T-helper 1 cell (primary cell): ENCODE results near the gene COQ10B.
"Not testable (repeated sequence)": the region's sequence is repeated elsewhere in the genome, so short reads cannot be mapped to it uniquely, and the experiment has no call there.

Experiments
- DNase-seq, 5 donors: peaks; one replicate each; pipeline ENCODE4 v3.0.0-alpha.2; 2012 to 2020
- total RNA-seq, 4 donors: gene quantifications; one replicate each; lab custom pipeline; 2026; lab: John Stamatoyannopoulos, UW

Gene COQ10B
- total RNA-seq: 42.0 to 86.8 (median 58.5) reads per million in 4 donors

DNA sequence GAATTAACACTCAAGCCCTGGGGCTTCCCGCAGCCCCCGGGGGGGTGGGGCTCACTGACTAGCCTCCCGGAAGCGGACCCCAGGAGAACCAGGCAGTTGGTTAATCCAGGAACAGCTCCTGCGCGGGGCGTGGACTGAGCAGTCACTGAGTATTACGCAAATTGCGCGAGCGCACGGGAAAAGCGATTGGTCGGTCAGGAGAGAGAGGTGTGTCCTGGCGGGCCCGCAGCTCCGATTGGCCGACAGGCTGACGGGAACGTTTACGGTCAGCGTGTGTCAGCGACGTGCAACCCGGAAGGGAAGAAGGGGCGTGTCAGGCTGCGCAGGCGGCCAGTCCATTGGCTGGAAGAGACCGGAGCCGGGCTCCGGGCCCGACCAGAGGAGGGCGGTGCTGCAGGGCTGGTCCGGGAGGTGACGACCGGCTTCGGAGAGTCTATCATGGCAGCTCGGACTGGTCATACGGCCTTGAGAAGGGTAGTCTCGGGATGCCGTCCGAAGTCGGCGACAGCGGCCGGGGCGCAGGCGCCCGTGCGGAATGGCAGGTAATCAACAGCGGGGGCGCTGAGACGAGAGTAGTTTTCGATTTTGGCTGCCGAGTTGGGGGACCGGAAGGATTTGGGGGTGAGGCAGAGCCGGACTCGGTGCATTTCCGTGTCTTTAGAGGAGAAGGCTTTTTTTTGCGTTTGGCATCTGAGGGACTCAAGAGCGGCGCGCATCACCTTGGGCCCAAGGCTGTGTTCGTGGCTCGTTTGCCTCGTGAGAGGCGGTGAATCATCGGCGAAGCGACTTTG lies at the start of gene COQ10B:
Gene COQ10B (plus strand): TSS at position 430 of the 791 bp plus-strand sequence. CDS start 9 bp downstream, at position 439.
- DNase-seq: peak; percentile 98 to 100 (median 99)

DNA sequence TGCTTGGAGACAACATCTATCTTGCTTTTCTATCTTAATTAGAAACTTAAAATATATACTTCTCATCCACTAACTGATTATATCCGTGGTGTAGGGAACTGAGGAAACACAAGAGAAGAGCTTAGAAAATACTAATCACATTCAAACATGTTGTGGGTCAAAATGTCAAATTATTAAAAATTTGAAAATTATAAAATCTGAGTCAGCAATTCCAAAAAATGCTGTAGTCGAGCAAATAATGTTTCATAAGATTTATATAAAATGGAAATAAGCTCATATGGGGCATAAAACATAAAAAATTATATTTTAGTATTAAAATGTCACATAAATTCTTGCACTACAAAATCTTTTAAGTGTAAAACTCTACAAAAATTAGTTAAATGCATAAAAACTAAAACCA lies 47.8 kb upstream of the COQ10B start:
- DNase-seq: no peak

DNA sequence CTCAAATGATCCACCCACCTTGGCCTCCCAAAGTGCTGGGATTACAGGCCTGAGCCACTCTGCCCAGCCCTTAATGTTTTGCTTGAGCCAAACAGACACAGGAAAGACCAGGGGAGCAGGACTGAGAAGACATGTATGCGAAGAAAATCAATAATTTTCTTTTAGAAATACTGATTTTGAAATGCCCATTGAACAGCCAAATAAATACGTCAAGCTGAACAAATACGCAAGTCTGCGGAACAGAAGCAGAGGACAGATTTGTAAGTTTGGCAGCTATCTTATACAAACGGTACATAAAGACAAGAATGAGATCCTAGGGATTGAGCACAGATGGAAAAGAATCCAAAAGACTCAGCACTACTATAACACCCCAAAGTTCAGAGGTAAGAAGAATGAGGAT lies 39.3 kb upstream of the COQ10B start:
- DNase-seq: no peak

DNA sequence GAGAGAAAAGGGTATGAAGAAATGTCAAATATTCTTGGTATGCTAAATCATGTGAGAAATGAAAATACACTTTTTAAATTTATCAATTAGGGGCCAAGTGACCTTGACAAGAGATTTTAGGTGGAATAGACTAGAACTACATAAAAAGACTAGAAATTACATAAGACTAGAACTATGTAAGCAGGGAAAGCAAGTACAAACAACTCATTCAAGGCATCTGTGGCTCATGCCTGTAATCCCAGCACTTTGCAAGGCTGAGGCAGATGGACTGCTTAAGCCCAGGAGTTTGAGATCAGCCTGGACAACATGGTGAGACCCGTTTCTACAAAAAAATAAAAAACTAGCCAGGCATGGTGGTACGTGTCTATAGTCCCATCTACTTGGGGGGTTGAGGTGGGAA lies 38.8 kb upstream of the COQ10B start:
- no peak for DNase-seq

DNA sequence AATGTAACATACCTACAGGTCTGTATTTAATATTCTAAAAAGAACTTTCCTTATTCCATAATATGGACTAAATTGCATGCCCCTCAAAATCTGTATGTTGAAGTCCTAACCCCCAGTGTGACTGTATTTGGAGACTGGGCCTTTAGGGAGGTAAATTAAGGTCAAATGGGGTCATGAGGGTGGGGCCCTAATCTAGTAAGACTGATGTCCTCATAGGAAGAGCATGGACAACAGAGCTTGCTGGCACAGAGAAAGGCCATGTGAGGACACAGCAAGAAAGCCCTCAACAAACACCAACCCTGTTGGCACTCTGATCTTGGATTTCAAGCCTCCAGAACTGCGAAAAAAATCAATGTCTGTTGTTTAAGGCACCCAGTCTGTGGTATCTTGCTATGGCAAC lies 37.1 kb upstream of the COQ10B start:
- no peak for DNase-seq

DNA sequence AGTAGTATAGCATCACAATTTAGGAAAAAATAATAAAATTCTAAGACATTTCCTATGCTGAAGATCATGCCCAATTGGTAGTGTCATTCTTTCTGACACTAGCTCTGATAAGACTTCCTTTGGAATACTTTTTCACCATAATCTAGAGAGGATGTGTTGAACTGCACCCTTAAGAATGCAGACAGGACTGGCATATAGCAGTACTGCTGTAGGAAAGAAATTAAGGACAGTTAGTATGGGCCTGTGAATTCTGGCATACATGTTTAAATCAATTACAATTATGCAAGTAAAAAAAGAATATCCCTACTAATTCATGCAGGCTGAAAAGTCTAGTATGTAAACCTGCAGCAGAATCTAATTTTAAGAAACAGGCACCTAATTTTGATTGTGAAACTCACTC lies 33.9 kb upstream of the COQ10B start:
- DNase-seq: no peak

DNA sequence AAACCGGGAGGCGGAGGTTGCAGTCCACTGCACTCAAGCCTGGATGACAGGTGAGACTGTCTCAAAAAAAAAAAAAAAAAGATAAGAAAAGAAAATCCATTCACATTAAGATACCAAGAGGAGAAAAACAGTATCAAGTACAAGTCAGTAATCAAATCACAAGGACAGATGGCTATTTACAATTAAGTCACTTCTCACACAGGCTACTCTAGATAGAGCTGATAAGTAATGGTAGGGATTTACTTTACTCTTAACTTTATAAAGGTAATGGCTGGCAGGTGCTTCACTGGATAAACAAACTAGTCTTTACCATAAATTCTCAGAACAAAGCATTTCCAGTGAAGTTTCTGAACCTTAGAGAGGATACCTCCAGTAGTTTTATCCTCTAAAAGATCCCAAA lies 30.0 kb upstream of the COQ10B start:
- no peak for DNase-seq

DNA sequence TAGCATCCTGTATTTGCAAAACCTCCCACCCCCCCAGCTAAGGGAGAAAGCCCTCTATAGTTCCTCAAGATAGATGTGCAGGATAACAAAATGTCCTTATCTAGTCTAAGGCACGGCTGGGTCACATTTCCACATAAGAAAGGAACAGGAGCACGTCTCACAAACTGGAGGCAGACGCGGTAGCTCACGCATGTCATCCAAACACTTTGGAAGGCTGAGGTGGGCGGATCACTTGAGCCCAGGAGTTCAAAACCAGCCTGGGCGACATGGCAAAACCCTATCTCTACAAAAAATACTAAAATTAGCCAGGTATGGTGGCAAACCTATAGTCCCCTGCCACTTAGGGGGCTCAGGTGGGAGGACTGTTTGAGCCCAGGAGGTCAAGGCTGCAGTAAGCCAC lies 27.8 kb upstream of the COQ10B start:
- DNase-seq: no peak

DNA sequence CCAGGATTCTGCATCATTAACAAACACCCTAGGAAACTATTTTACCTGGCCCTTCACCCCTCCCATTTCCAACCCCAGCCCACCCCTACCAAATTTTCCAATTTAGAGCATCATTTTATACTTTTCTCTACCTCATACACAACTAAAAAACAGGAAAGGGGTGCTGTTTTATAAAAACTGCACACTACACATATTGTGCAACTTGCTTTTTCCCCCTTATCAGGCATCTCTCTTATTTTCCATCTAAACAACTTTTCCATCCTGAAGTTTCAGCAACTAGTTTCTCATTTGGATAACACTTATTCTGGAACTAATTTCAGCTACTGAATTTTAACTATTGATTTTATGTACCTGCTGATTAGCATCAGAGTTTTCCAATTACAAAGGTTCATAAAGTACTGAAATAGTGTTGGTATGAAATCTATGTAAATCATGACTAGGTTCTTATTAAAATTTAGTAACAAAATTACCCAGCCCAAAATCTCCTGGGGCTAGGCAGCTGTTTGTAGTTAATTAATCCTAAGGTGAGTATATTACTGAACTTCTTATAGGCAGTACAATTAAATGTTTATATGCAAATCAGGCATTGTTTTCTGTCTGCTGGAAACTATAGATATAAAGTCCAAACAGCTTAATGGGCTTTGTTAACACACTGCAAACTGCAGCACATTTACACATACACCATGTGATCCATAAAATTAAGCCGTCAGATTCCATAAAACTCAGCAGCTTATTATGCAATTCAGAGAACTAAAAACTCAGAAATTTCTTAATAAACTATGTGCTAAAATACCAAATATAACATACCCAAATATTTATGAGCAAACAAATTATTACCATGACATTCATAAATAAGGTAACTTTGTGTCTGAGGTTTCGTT lies 26.4 kb upstream of the COQ10B start:
- no peak for DNase-seq

DNA sequence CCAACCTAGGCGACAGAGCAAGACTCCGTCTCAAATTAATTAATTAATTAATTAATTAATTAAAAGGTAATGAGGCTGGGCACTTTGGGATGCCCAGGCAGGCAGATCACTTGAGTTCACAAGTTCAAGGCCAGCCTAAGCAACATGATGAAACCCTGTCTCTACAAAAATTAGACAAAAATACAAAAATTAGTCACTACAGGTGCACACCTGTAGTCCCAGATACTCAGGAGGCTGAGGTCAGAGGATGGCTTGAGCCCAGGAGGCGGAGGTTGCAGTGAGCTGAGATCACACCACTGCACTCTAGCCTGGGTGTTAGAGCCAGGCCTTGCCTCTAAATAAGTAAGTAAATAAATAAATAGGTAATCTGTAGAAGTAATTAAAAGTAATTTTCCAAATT lies 25.4 kb upstream of the COQ10B start:
- no peak for DNase-seq

DNA sequence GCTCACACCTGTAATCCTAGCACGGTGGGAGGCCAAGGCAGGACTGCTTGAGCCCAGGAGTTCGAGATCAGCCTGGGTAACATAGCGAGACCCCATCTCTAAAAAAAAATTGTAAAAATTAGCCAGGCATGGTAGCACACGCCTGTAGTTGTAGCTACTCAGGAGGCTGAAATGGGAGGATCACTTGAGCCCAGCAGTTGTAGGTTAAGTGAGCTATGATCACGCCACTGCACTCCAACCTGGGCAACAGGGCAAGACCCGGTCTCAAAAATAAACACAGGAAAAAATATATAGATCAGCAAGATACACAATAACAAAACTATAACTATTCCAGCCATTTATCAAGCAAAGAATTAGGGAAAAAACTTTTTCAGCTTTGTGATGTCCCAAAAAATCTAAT lies 21.5 kb upstream of the COQ10B start:
- no peak for DNase-seq

DNA sequence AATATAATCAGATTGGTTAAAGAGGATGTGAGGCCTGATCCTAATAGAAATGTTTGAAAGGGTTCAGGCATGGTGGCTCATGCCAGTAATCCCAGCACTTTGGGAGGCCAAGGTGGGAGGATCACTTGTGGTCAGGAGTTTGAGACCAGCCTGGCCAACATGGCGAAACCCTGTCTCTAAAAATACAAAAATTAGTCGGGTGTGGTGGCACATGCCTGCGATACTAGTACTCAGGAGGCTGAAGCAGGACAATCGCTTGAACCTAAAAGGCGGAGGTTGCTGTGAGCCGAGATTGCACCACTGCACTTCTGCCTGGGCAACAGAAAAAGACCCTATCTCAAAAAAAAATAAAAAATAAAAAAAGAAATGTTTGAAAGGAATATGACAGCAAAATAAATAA lies 20.8 kb upstream of the COQ10B start:
- not testable (repeated sequence) for DNase-seq

DNA sequence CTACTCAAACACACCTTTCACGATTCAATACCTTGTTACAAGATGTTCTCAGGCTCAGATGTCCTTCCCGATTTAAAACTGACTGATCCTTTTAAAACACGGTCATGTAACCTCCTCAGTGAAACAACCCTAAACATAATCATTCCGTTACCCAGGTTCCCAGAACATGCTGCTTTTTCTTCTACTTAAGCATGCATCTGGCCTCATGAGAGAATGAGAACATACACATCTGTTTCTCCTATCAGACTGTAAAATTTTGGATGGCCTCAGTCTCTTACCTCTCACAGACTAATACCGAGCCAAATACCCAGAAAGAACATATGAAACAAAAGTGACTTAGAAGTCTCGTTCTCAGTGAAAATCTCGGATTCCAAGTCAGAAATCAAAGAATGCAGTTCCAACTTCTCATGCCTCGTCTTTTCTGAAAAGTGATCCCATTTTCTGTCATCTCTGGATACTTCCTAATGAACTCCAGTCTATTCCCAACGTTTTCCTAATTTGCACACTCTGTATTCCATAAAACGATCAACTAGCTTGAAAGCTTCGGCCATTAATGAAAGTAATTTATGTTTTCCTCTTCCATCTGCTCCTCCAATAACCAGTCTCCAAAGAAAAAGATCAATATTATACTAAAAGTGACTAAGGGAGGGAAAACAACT lies 19.4 kb upstream of the COQ10B start:
- DNase-seq: peak in 1 of 5 donors; percentile 34

DNA sequence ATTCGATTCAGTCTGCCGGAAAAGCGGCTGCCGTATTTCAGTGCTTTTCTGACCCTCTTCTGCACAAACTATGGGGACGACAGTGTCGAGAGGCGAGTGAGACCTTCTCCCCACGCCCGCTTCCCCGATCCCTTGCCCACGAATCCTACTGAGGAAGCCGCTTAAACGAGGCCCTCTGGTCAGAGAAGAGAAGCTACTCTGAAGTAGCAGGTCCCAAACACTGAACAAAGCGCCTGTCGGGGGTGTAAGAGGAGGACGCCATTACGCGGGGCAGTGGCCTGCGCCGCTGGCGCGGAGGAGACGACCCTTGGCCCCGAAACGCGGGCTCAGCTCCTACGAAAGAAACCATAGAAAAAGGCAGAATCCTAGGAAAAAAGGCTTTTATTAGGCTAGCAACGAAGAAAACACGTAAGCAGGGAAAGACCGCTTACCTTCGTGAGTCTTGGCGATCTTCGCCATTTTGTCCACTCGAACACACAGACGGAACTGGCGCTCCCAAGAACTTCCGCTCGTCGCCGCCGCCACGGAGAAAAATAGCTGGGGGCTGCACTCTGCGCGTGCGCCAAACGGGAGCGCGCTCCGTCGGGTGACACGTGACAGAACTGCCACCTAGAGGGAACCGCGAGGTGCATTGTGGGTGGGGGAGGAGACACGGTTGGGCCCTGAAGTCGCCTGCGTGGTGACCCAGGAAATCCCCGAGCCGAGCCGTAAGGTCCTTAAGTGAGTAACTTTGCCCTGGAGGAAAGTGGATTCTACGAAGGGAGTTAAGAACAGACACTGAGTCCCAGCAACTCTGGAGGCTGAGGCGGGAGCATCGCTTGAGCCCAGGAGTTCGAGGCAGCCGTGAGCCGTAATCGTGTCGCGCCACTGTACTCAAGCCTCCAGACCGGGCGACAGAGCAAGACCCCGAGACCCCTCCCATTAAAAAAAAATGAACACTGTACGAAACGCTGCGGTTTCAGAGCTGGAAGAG lies 18.5 kb upstream of the COQ10B start, which contains the start of gene SF3B1:
Gene SF3B1 (minus strand): TSS at position 488 of the 973 bp plus-strand sequence. CDS start 29 bp downstream, at position 459.
- DNase-seq: peak; percentile 99

DNA sequence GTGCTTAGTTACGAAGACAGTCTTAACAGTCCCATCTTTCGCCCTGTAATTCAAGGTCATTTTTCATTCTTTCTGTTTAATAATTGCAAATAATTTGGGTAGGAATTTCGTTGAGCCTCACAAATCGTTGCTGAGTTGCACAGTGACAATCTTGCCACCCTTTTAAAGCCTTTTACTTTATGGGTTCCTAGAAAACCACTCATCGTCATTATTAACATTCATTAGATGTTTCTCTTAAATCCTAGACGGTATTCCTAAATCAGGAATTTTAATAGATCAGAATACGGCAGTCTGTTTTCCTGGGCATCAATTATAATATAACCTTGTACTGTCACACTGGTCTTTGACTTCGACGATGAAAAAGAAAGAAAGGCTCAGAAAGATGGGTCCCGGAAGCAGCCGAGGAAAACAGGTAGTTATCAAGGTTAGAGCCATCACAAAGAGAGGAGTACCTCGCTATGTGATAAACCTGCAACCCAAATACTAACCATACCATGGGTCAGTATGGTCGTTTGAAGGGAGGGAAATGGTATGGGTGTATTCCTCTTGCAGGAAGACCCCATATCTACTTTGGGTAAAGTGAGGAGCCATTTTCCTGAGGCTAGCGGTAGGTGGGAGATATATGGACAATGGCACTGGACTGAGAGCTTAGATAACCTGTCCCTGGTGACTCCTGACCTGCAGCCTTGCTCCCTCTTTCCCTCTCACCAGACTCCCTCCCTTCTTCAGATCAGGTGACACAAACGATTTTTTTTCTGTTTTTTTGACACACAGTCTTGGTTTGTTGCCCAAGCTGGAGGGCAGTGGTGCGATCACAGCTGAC lies 17.5 kb upstream of the COQ10B start:
- DNase-seq: no peak

DNA sequence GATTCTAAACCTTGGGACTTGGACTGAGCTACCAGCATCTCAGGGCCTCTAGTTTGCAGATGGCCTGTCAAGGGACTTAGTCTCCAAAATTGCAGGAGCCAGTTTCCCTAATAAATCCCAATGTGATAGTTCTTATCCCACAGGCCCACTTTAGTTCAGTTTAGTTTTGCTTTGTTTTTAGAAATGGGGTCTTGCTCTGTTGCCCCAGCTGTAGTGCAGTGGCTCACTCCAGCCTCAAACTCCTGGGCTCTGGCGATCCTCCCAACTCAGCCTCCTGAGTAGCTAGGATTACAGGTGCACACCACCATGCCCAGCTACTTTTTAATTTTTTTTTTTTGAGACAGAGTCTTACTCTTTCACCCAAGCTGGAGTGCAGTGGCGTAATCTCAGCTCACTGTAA lies 16.0 kb upstream of the COQ10B start:
- DNase-seq: no peak

DNA sequence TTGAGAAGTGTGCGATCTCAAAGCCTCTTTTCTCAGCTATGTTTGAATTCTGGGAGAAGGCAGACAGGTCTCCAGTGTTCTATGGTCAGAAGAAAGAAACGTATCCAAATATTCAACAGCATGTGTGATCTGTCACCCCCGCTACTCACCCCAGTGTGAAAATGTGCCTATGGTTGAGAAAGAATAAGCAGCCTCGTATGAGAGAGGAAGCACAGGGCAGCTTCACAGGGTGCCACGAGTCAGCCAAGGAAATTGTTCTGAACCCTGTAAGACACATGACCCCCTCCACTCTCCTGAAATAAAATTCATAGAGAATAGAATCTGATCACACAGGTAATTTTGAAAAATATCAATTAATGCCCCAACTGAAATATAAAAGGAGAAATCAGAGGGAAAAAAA lies 10.5 kb upstream of the COQ10B start:
- no peak for DNase-seq

DNA sequence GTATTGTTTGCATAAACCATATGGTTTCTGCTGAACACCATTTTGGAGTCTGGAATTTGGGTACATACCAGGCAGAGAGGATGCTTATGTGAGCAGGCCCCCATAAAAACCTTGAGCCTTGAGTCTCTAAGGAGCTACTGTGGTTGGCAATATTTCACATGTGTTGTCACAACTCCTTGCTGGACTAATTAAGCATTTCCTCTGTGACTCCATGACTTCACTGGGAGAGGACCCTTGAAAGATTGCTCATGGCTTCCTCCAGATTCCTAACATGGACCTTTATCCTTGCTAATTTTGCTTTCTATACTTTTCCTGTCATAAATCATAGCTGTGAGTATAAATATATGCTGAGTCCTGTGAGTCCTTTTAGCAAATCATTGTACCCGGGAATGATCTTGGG lies 7.6 kb upstream of the COQ10B start:
- DNase-seq: no peak

DNA sequence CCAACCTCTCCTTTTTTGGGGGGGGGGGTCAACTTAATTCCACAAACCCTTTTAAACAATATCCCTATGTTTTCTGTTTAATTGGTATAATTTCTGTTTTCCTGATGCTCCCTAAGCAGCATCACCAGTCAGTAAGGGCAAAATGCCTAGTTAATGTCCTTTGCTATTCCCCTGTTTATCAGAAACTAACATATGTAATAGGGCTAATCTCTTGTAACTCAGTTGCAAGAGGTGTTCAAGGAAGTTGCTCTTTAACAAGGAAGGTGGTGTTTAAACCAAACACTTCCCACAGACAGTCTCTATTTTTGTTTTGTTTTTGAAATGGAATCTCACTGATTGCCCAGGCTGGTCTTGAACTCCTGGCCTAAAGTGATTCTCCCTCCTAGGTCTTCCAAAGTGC lies 6.5 kb upstream of the COQ10B start:
- DNase-seq: no peak

DNA sequence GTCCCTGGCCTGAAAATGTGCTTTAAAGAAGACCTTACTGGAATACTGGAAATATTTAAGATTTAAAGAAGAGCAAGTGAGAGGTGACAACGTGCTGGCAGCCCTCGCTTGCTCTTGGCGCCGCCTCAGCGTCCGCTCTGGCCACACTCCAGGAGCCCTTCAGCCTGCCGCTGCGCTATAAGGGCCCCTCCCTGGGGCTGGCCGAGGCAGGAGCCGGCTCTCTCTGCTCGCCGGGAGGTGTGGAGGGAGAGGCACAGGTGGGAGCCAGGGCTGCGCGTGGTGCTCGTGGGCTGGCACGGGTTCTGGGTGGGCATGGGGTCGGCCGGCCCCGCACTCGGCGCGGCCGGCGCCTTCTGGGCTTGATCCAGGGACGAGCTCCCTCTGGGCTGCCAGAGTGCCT lies 2.9 kb upstream of the COQ10B start:
- no peak for DNase-seq

DNA sequence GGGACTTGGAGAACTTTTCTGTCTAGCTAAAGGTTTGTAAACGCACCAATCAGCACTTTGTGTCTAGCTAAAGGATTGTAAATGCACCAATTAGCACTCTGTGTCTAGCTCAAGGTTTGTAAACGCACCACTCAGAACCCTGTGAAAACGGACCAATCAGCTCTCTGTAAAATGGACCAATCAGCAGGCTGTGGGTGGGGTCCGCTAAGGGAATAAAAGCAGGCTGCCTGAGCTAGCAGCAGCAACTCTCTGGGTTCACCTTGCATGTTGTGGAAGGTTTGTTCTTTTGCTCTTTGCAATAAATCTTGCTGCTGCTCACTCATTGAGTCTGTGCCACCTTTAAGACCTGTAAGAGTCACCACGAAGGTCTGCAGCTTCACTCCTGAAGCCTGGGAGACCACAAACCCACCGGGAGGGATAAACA lies 2.4 kb upstream of the COQ10B start:
- DNase-seq: not testable (repeated sequence)
